Colonic mucosa (tissue), 4 donors: ENCODE measurements around the gene PAX3. TPM values are rescaled to one million over a fixed set of nuclear protein-coding genes. Genes with fewer than 3 reads are reported as not detected.

Experiments
- DNase-seq: peaks from one replicate; pipeline ENCODE4 v3.0.0-alpha.2; 2020
- H3K27ac ChIP-seq: fragments of 200-600 bp; one replicate; pipeline ENCODE4 v1.8.0; 2021
- H3K27me3 ChIP-seq: fragments of 200-600 bp; one replicate; pipeline ENCODE4 v1.8.0; 2021
- H3K36me3 ChIP-seq: fragments of 200-600 bp; one replicate; pipeline ENCODE4 v1.8.0; 2021
- H3K4me1 ChIP-seq: fragments of 200-600 bp; one replicate; pipeline ENCODE4 v1.8.0; 2021; ENCODE audit warnings: mild to moderate bottlenecking
- H3K4me3 ChIP-seq: fragments of 200-600 bp; one replicate; pipeline ENCODE4 v1.8.0; 2021
- H3K9ac ChIP-seq, 2 donors: one replicate each; pipeline ENCODE4 v1.7.0; 2013; ENCODE audit warnings: control low read depth in 2 of 2, low read depth in 2 of 2, low read length in 2 of 2
- H3K9me3 ChIP-seq: fragments of 200-600 bp; one replicate; pipeline ENCODE4 v1.8.0; 2021
- CTCF ChIP-seq: fragments of 200-600 bp; IDR thresholded peaks from one replicate; pipeline ENCODE4 v1.8.0; 2022; ENCODE audit warnings: antibody characterized with exemption, mild to moderate bottlenecking
- intact Hi-C: fragments of 100-400 bp; cut with DNase I; formaldehyde crosslinking; loops from one replicate; pipeline ENCODE4 v1.14.1; 2022
- total RNA-seq, 2 donors: library from RNA; stranded (reverse); fragmentation: NEBNext Ultra II Directional in 1 of 2; extraction: Animal tissue kit (Norgen Biotek cat#: 25700) in 1 of 2; gene quantifications; one replicate each; pipeline ENCODE4 v1.2.1, GENCODE V29; 2021
- donor health status: healthy.
- donor health status: DM: no; HTN: no; CAD: no.
- donor health status: DM: no; HTN: no; CAD: no.

Gene PAX3
- total RNA-seq, 2 donors from 2014 or later, result 0.16 TPM; not detected in 1

DNA sequence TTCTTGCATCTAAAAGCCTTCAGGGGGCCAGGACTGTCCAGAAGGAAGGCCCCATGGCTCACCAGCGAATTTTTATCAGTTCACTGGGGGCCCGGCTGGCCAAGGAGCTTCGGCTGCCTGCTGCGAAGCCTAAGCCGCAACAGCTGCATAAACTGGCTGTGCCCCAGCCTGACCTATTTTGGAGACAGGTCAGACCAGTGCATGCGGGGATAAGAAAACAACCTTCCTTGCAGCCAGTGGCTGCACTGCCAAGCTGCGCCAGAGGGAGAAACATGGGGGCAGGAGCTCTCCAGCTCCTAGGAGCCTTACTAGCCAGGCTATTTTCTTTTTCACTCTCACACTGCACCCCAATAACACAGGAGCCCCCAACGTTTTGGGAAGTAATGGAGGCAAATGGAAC, 15.2 kb downstream of the PAX3 start:
- no peak overlapping the region for H3K4me3 ChIP-seq
- H3K27ac ChIP-seq, result no peak overlapping the region
- intact Hi-C loops, result no loop called here
- TF ChIP-seq CTCF, result no peak
- H3K4me1 ChIP-seq, result no peaks in the 10 kb centered on the region
- H3K9me3 ChIP-seq, result no peaks in the 10 kb centered on the region
- H3K36me3 ChIP-seq, result no peaks in the 10 kb centered on the region
- DNase-seq, result no peak
- peaks cover 21% of the 10 kb centered on the region for H3K27me3 ChIP-seq
- no peak overlapping the region for H3K9ac ChIP-seq

DNA sequence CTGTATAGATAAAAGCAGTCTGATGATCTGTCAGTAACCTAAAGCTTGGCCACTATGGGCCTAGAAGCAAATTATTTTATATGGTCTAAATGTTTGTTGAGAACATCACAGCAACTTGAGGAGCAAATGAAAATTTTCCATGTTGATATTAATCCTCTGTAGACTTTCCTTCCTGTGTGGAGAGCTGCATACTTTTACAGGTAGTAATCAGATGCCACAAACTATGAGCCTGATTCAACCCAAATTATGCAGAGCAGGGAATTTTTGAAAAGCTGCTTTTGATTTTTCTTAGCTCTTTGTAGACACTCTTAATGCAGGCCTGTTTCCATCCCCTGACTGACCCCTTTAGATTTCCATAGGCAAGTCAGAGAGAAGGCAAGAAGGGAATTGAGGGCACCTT, 17.3 kb downstream of the PAX3 start:
- no peak for DNase-seq
- Histone ChIP-seq H3K27ac (no peak overlapping the region), H3K4me3 (no peak overlapping the region), H3K9ac (no peak overlapping the region), H3K27me3 (peaks cover 4% of the 10 kb centered on the region), H3K4me1 (no peaks in the 10 kb centered on the region), H3K36me3 (no peaks in the 10 kb centered on the region), H3K9me3 (no peaks in the 10 kb centered on the region)
- TF ChIP-seq CTCF, result no peak
- intact Hi-C loops, result no loop called here

GRCh38 chr2:222280795-222281194, 18.0 kb downstream of the PAX3 start:
- no peak overlapping the region for H3K27ac ChIP-seq
- intact Hi-C loops, result no loop called here
- no peak for TF ChIP-seq CTCF
- no peak overlapping the region for H3K9ac ChIP-seq
- no peaks in the 10 kb centered on the region for H3K4me1 ChIP-seq
- no peaks in the 10 kb centered on the region for H3K36me3 ChIP-seq
- no peak for DNase-seq
- peaks cover 4% of the 10 kb centered on the region for H3K27me3 ChIP-seq
- H3K9me3 ChIP-seq, result no peaks in the 10 kb centered on the region
- no peak overlapping the region for H3K4me3 ChIP-seq

DNA sequence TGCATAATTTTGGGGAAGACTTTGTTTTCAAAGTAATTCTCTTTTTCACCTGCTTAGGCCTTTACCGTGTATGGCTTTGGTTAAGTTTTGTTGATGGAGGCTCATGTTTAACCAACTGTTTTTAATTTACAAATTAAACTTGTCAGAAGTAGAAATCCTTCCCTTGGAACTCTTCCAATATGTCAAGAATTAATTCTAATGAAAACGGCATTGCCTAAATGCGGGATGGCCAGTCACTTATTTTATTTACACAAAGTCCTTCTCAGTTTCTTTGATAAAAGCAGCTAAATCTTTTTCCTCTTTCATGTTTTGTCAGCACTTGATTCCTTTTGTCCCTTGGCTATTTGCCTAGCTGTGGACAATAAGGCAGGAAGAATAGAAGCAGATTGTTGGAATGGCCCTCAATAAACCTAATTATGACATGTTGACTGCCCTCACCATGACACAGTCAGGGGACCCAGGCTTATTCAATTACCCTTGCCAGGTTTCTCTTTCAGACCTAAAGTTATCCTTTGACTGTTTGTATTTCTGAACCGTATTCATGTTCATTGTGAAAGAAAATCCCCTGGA, 26.3 kb downstream of the PAX3 start:
- no peak overlapping the region for H3K9ac ChIP-seq
- no peaks in the 10 kb centered on the region for H3K4me1 ChIP-seq
- H3K36me3 ChIP-seq, result no peaks in the 10 kb centered on the region
- TF ChIP-seq CTCF, result no peak
- no peak overlapping the region for H3K4me3 ChIP-seq
- H3K9me3 ChIP-seq, result no peaks in the 10 kb centered on the region
- no peak overlapping the region for H3K27ac ChIP-seq
- DNase-seq, result no peak
- no peaks in the 10 kb centered on the region for H3K27me3 ChIP-seq
- intact Hi-C loops, result no loop called here

DNA sequence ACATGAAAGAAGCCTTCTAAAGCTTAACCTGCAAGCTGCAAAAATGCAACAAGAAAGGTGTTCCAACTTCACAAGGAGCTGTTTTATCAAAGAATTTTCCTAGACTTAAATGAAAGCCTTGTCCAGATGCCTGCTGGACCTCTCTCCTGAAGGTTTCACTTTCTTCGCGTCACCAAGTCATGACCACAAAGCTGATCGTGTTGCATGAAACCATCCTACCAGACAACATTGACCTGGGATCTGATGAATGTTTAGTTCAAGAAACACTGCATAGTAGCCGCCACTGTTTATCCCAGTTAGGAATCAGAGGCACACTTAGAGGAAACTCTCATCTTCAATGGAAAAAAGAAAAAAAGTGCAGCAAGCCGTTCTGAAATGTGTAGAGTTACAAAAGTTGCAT, 26.9 kb downstream of the PAX3 start:
- TF ChIP-seq CTCF, result no peak
- intact Hi-C loops, result no loop called here
- no peaks in the 10 kb centered on the region for H3K4me1 ChIP-seq
- no peaks in the 10 kb centered on the region for H3K27me3 ChIP-seq
- H3K9ac ChIP-seq, result no peak overlapping the region
- no peak for DNase-seq
- H3K4me3 ChIP-seq, result no peak overlapping the region
- no peaks in the 10 kb centered on the region for H3K36me3 ChIP-seq
- H3K27ac ChIP-seq, result no peak overlapping the region
- no peaks in the 10 kb centered on the region for H3K9me3 ChIP-seq
